GM19328 (cell line): ENCODE results near the gene TRPV5.

Experiments
- ATAC-seq: cut with Tn5 transposase; IDR thresholded peaks from one replicate; pipeline ENCODE4 v1.9.1; 2021; ENCODE audit warnings: mild to moderate bottlenecking, moderate library complexity; ENCODE audit not compliant: unreplicated experiment

TRPV5 gene

GRCh38 chr7:142910481-142910880 is 23.1 kb downstream of the TRPV5 start:
- no peak for ATAC-seq

- ATAC-seq, result no peak
Measured at GRCh38 chr7:142910031-142910433, 23.5 kb downstream of the TRPV5 start.

GRCh38 chr7:142908921-142909890 is 24.3 kb downstream of the TRPV5 start:
- ATAC-seq, result no peak

- ATAC-seq, result no peak
Measured at GRCh38 chr7:142908290-142908689, 25.3 kb downstream of the TRPV5 start.

GRCh38 chr7:142906643-142907042 is 26.9 kb downstream of the TRPV5 start:
- ATAC-seq, result no peak

- ATAC-seq, result no peak
Measured at GRCh38 chr7:142905759-142906158, 27.8 kb downstream of the TRPV5 start.

GRCh38 chr7:142904128-142904527 is 29.4 kb downstream of the TRPV5 start:
- no peak for ATAC-seq

GRCh38 chr7:142901426-142902259 is 31.9 kb downstream of the TRPV5 start:
- ATAC-seq, result no peak

- no peak for ATAC-seq
Measured at GRCh38 chr7:142899661-142900060, 33.9 kb downstream of the TRPV5 start.

- ATAC-seq, result no peak
Measured at GRCh38 chr7:142898377-142899170, 35.0 kb downstream of the TRPV5 start.

GRCh38 chr7:142897691-142898090 is 35.9 kb downstream of the TRPV5 start:
- ATAC-seq, result no peak

- no peak for ATAC-seq
Measured at GRCh38 chr7:142896741-142897379, 36.7 kb downstream of the TRPV5 start.

- ATAC-seq, result no peak
Measured at GRCh38 chr7:142896151-142896550, 37.4 kb downstream of the TRPV5 start.

GRCh38 chr7:142894985-142895593 is 38.5 kb downstream of the TRPV5 start:
- no peak for ATAC-seq

GRCh38 chr7:142894112-142894984 is 39.2 kb downstream of the TRPV5 start:
- no peak for ATAC-seq

GRCh38 chr7:142892951-142893350 is 40.6 kb downstream of the TRPV5 start:
- ATAC-seq, result no peak

- no peak for ATAC-seq
Measured at GRCh38 chr7:142891490-142892082, 42.0 kb downstream of the TRPV5 start.

- no peak for ATAC-seq
Measured at GRCh38 chr7:142890874-142891485, 42.6 kb downstream of the TRPV5 start.
